Loucy (cell line): ENCODE data around the gene RSPH10B2.
"Not testable (repeated sequence)": the region's sequence is repeated elsewhere in the genome, so short reads cannot be mapped to it uniquely, and the experiment has no call there.

Source experiments
- EZH2phosphoT487 ChIP-seq: fragments of 200-600 bp; IDR thresholded peaks from 2 replicates; pipeline ENCODE4 v1.6.1; 2018; ENCODE audit warnings: antibody characterized with exemption, mild to moderate bottlenecking, moderate library complexity, borderline replicate concordance
- TF ChIP-seq, protein P1 (sequence below): fragments of 200-600 bp; sonication (generic); conservative IDR thresholded peaks from 2 replicates; pipeline ENCODE4 v1.5.1; 2014; ENCODE audit warnings: mild to moderate bottlenecking, antibody characterized with exemption, low read length

- TF ChIP-seq, protein P1, sequence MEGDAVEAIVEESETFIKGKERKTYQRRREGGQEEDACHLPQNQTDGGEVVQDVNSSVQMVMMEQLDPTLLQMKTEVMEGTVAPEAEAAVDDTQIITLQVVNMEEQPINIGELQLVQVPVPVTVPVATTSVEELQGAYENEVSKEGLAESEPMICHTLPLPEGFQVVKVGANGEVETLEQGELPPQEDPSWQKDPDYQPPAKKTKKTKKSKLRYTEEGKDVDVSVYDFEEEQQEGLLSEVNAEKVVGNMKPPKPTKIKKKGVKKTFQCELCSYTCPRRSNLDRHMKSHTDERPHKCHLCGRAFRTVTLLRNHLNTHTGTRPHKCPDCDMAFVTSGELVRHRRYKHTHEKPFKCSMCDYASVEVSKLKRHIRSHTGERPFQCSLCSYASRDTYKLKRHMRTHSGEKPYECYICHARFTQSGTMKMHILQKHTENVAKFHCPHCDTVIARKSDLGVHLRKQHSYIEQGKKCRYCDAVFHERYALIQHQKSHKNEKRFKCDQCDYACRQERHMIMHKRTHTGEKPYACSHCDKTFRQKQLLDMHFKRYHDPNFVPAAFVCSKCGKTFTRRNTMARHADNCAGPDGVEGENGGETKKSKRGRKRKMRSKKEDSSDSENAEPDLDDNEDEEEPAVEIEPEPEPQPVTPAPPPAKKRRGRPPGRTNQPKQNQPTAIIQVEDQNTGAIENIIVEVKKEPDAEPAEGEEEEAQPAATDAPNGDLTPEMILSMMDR = not testable (repeated sequence)
- not testable (repeated sequence) for TF ChIP-seq EZH2phosphoT487
These were observed 61.6 kb downstream of the RSPH10B2 start for GRCh38 chr7:6815470-6815869.
